ENCODE results near the gene ABCA7.

- TF ChIP-seq EZH2phosphoT487 (IDR thresholded peaks at IDR 0.05; ENCODE audit: borderline replicate concordance, low read length) = no peak
- TF ChIP-seq, protein P1, sequence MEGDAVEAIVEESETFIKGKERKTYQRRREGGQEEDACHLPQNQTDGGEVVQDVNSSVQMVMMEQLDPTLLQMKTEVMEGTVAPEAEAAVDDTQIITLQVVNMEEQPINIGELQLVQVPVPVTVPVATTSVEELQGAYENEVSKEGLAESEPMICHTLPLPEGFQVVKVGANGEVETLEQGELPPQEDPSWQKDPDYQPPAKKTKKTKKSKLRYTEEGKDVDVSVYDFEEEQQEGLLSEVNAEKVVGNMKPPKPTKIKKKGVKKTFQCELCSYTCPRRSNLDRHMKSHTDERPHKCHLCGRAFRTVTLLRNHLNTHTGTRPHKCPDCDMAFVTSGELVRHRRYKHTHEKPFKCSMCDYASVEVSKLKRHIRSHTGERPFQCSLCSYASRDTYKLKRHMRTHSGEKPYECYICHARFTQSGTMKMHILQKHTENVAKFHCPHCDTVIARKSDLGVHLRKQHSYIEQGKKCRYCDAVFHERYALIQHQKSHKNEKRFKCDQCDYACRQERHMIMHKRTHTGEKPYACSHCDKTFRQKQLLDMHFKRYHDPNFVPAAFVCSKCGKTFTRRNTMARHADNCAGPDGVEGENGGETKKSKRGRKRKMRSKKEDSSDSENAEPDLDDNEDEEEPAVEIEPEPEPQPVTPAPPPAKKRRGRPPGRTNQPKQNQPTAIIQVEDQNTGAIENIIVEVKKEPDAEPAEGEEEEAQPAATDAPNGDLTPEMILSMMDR (IDR thresholded peaks at IDR 0.05; ENCODE audit: low read depth, low read length, poor library complexity, severe bottlenecking) = no peak
Measured at GRCh38 chr19:996051-996838, 43.7 kb upstream of the ABCA7 start.

All from DOHH2 (cell line).